Astrocyte (in vitro differentiated cells and primary cell): ENCODE measurements around the gene TLE2.

Experiments
- CTCF ChIP-seq: IDR thresholded peaks from 2 replicates; pipeline ENCODE4 v1.5.1; 2011; ENCODE audit warnings: low read depth, mild to moderate bottlenecking, inconsistent platforms, low read length, moderate library complexity; ENCODE audit not compliant: insufficient read depth
- EZH2 ChIP-seq: IDR thresholded peaks from 2 replicates; pipeline ENCODE4 v1.6.1; 2012; ENCODE audit warnings: mild to moderate bottlenecking, low read length, inconsistent platforms; ENCODE audit not compliant: insufficient read depth

- TF ChIP-seq CTCF = no peak
- TF ChIP-seq EZH2 = no peak
These were observed 25.3 kb upstream of the TLE2 start for GRCh38 chr19:3054265-3054971.
